MM.1S (cell line): Measurements from ENCODE around the gene MYH7.

ENCODE experiments used
- DNase-seq: peaks from one replicate; pipeline ENCODE4 v3.0.0-alpha.2; 2015
- H2AFZ ChIP-seq: fragments of 300-600 bp; sonication (generic); 2 replicates; pipeline ENCODE4 v1.6.0; 2016; ENCODE audit warnings: antibody characterized with exemption, low read length
- H3F3A ChIP-seq: fragments of 300-600 bp; sonication (generic); 2 replicates; pipeline ENCODE4 v1.6.1; 2016; ENCODE audit warnings: mild to moderate bottlenecking, antibody characterized with exemption, low read length, moderate library complexity, mixed read lengths; ENCODE audit not compliant: insufficient read depth
- H3K27ac ChIP-seq: fragments of 300-600 bp; sonication (generic); 2 replicates; pipeline ENCODE4 v1.5.1; 2016; ENCODE audit warnings: mild to moderate bottlenecking, low read length
- H3K27me3 ChIP-seq: fragments of 300-600 bp; sonication (generic); replicated peaks from 2 replicates; pipeline ENCODE4 v1.6.0; 2016; ENCODE audit warnings: low read length; ENCODE audit not compliant: insufficient read depth
- H3K36me3 ChIP-seq: fragments of 300-600 bp; sonication (generic); replicated peaks from 2 replicates; pipeline ENCODE4 v1.6.1; 2016; ENCODE audit warnings: mild to moderate bottlenecking, low read length, mixed read lengths; ENCODE audit not compliant: insufficient read depth
- H3K4me1 ChIP-seq: fragments of 300-600 bp; sonication (generic); 2 replicates; pipeline ENCODE4 v1.6.1; 2016; ENCODE audit warnings: low read length, mixed read lengths
- H3K4me2 ChIP-seq: fragments of 300-600 bp; sonication (generic); 2 replicates; pipeline ENCODE4 v1.6.0; 2016; ENCODE audit warnings: low read depth, low read length
- H3K4me3 ChIP-seq: fragments of 300-600 bp; sonication (generic); 2 replicates; pipeline ENCODE4 v1.5.1; 2016; ENCODE audit warnings: low read length, mixed read lengths
- H3K79me2 ChIP-seq: fragments of 300-600 bp; sonication (generic); 2 replicates; pipeline ENCODE4 v1.6.1; 2016; ENCODE audit warnings: mixed run types, low read length, mixed read lengths
- H3K9ac ChIP-seq: fragments of 300-600 bp; sonication (generic); 2 replicates; pipeline ENCODE4 v1.6.1; 2016; ENCODE audit warnings: low read length, mixed read lengths
- H3K9me2 ChIP-seq: fragments of 300-600 bp; sonication (generic); replicated peaks from 2 replicates; pipeline ENCODE4 v1.6.1; 2016; ENCODE audit warnings: mild to moderate bottlenecking, low read length, mixed read lengths; ENCODE audit not compliant: insufficient read depth
- H3K9me3 ChIP-seq: fragments of 300-600 bp; sonication (generic); replicated peaks from 2 replicates; pipeline ENCODE4 v1.6.1; 2016; ENCODE audit warnings: mild to moderate bottlenecking, low read length, mixed read lengths; ENCODE audit not compliant: insufficient read depth
- H4K20me1 ChIP-seq: fragments of 300-600 bp; sonication (generic); 2 replicates; pipeline ENCODE4 v1.6.1; 2016; ENCODE audit warnings: mild to moderate bottlenecking, low read length, moderate library complexity, mixed read lengths; ENCODE audit not compliant: insufficient read depth
- EZH2 ChIP-seq: fragments of 300-600 bp; sonication (generic); optimal IDR thresholded peaks from 2 replicates; pipeline ENCODE3; 2017; ENCODE audit warnings: low read depth, mild to moderate bottlenecking, antibody characterized with exemption, low read length, mixed read lengths
- EZH2phosphoT487 ChIP-seq: fragments of 300-600 bp; sonication (generic); IDR thresholded peaks from 2 replicates; pipeline ENCODE4 v1.6.1; 2018; ENCODE audit warnings: antibody characterized with exemption, low read length
- TF ChIP-seq, protein P1 (sequence below): fragments of 300-600 bp; sonication (generic); IDR thresholded peaks from 2 replicates; pipeline ENCODE4 v1.5.1; 2016; ENCODE audit warnings: antibody characterized with exemption, low read length, mixed read lengths

Gene MYH7

DNA sequence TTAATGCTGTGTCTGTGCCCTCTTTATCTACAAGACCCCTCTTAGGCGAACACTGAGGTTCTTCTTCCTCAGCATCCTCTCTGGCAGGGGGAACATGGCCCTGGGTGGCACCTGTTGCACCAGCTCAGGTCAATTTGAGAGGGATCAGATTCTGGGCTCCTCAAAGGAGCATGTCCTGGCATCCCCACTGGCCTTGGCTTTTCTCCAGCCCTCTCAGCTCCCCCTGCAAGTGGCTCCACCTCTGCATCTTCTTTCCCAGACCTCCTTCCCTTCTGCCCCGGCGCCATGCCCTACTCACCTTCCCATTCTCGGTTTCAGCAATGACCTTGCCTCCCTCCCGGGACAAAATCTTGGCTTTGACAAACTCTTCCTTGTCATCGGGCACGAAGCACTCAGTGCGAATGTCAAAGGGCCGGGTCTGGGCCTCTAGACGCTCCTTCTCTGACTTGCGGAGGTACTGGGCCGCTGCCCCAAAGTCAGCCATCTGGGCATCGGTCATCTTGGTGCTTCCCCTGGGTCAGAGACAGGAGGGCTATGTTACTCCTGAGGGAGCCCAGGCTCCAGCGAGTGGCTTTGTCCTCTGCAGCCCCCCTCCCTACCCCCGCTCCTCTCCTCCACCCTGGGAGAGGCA is 28.6 kb downstream of the MYH7 start:
- Histone ChIP-seq H3K4me2 (no peak overlapping the region), H3F3A (no peaks in the 10 kb centered on the region), H3K27ac (no peak overlapping the region), H3K4me1 (no peaks in the 10 kb centered on the region), H3K36me3 (no peaks in the 10 kb centered on the region), H3K79me2 (no peaks in the 10 kb centered on the region), H3K9ac (no peak overlapping the region), H3K4me3 (no peak overlapping the region), H3K9me2 (no peaks in the 10 kb centered on the region), H3K9me3 (no peaks in the 10 kb centered on the region), H2AFZ (no peak overlapping the region), H4K20me1 (no peaks in the 10 kb centered on the region), H3K27me3 (peaks cover 38% of the 10 kb centered on the region)
- TF ChIP-seq, protein P1, sequence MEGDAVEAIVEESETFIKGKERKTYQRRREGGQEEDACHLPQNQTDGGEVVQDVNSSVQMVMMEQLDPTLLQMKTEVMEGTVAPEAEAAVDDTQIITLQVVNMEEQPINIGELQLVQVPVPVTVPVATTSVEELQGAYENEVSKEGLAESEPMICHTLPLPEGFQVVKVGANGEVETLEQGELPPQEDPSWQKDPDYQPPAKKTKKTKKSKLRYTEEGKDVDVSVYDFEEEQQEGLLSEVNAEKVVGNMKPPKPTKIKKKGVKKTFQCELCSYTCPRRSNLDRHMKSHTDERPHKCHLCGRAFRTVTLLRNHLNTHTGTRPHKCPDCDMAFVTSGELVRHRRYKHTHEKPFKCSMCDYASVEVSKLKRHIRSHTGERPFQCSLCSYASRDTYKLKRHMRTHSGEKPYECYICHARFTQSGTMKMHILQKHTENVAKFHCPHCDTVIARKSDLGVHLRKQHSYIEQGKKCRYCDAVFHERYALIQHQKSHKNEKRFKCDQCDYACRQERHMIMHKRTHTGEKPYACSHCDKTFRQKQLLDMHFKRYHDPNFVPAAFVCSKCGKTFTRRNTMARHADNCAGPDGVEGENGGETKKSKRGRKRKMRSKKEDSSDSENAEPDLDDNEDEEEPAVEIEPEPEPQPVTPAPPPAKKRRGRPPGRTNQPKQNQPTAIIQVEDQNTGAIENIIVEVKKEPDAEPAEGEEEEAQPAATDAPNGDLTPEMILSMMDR, result no peak
- no peak for TF ChIP-seq EZH2phosphoT487
- no peak for TF ChIP-seq EZH2
- DNase-seq, result no peak

DNA sequence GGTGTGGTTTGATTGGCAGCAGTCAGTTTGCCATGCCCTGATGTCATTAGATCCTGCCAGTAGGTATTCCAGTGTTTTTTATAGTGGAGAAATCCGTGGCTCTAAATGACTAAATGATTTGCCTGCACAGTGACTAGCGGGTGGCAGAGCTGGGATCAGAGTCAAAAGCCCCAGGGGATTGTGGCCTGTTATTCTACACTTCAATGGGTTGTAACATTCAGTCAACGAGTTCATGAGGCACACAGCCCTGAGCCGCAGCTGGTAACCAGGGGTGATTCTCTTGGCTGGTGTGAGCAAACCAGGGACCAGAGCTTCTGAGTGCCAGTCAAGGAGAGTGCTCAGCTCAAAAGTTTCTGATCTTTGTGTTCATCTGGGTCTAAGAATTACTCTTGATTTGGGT is 29.2 kb downstream of the MYH7 start:
- Histone ChIP-seq H3K9me2 (no peaks in the 10 kb centered on the region), H3K36me3 (no peaks in the 10 kb centered on the region), H3K27ac (no peak overlapping the region), H3K4me1 (no peaks in the 10 kb centered on the region), H3K79me2 (no peaks in the 10 kb centered on the region), H3K9me3 (no peaks in the 10 kb centered on the region), H3K4me2 (no peak overlapping the region), H3K9ac (no peak overlapping the region), H3K27me3 (peaks cover 33% of the 10 kb centered on the region), H3K4me3 (no peak overlapping the region), H2AFZ (no peak overlapping the region), H4K20me1 (no peaks in the 10 kb centered on the region), H3F3A (no peaks in the 10 kb centered on the region)
- TF ChIP-seq EZH2 (no peak), EZH2phosphoT487 (no peak)
- TF ChIP-seq, protein P1, result no peak
- no peak for DNase-seq

DNA sequence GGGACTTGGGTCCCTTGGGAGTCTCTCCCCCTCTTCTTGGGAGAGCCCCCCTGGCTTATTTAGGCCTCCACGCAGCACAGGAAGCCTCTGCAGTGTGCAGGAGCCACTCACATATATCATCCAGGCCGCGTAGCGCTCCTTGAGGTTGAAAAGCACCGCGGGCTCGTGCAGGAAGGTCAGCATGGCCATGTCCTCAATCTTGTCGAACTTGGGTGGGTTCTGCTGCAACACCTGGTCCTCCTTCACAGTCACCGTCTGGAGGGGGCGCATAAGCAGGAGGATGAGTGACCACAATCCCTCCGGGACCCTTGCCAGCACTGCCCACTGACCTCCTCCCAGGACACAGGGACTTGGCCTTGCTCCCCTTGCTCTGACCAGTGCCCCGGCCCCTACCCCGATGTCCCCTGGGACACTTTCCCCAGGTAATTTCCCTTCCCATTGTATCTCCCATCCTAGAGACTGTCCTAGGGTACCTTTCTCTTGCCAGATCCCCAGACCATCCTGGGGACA is 29.9 kb downstream of the MYH7 start:
- Histone ChIP-seq H3K27me3 (peaks cover 26% of the 10 kb centered on the region), H2AFZ (no peak overlapping the region), H3F3A (no peaks in the 10 kb centered on the region), H3K36me3 (no peaks in the 10 kb centered on the region), H3K4me3 (no peak overlapping the region), H3K79me2 (no peaks in the 10 kb centered on the region), H4K20me1 (no peaks in the 10 kb centered on the region), H3K27ac (no peak overlapping the region), H3K9me2 (no peaks in the 10 kb centered on the region), H3K4me1 (no peaks in the 10 kb centered on the region), H3K9ac (no peak overlapping the region), H3K9me3 (no peaks in the 10 kb centered on the region), H3K4me2 (no peak overlapping the region)
- no peak for DNase-seq
- TF ChIP-seq, protein P1, result no peak
- no peak for TF ChIP-seq EZH2phosphoT487
